ENCODE data around the gene IDH3G.

- no peak for TF ChIP-seq EZH2 (IDR thresholded peaks at IDR 0.05)
- TF ChIP-seq CTCF (IDR thresholded peaks at IDR 0.05) = no peak
- TF ChIP-seq EZH2phosphoT487 (IDR thresholded peaks at IDR 0.05) = no peak
Measured at GRCh38 chrX:153832728-153833127, 38.6 kb upstream of the IDH3G start.

All from neural progenitor cell (in vitro differentiated cells).